Keratinocyte (primary cell): ENCODE results near the gene SNRPA1.

Experiments
- EZH2 ChIP-seq: IDR thresholded peaks from one replicate; pipeline ENCODE4 v1.6.1; 2012; ENCODE audit warnings: inconsistent platforms, mild to moderate bottlenecking, low read length, moderate library complexity
- TF ChIP-seq, protein P1 (sequence below), 3 experiments: IDR thresholded peaks in 1 of 3; conservative IDR thresholded peaks in 1 of 3; optimal IDR thresholded peaks in 1 of 3; 2 replicates in 2 of 3; 3 replicates in 1 of 3; pipeline versions ENCODE3 to v1.5.1; 2011; ENCODE audit warnings: low read length in 3 of 3, mild to moderate bottlenecking in 3 of 3, moderate library complexity in 2 of 3, control low read depth in 1 of 3, inconsistent platforms in 1 of 3; ENCODE audit not compliant: insufficient read depth in 2 of 3; ENCODE audit errors: extremely low read depth in 1 of 3

DNA sequence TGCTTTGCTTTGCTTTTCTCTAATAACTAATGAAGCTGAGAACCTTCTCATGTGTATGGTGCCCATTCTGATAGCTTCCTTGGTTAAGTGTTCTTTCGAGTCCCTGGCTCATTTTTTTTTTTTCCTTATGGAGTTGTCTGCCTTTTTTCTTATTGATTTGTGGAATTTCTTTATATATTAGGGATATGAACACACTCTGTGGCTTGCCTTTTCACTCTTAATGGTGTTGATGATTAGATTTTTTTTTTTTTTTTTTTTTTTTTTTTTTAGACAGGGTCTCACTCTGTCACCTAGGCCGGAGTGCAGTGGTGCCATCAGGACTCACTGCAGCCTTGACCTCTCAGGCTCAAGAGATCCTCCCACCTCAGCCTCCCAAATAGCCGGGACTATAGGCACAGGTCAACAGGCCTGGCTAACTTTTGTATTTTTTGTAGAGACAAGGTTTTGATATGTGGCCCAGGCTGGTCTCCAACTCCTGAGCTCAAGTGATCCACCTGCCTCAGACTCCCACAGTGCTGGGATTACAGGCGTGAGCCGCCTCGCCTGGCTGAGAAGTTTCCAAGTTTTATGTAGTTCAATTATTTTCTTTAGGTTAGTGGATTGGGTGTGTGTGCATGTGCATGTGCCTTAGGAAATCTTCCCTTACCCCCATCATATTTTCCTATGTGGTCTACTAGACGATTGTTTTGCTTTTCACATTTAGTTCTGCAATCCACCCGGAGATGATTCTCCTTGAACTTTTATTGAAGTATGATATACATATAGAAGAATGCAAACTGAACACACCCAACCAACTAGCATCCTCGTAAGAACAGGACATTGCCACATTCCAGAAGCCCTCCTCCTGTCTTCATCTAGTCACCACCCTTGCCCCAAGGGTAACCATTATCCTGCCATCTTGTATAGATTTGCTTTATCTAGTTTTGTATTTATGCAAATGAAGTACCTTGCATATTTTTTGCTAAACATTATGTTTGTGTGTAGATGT, 1.7 kb upstream of the SNRPA1 start:
- TF ChIP-seq, protein P1, sequence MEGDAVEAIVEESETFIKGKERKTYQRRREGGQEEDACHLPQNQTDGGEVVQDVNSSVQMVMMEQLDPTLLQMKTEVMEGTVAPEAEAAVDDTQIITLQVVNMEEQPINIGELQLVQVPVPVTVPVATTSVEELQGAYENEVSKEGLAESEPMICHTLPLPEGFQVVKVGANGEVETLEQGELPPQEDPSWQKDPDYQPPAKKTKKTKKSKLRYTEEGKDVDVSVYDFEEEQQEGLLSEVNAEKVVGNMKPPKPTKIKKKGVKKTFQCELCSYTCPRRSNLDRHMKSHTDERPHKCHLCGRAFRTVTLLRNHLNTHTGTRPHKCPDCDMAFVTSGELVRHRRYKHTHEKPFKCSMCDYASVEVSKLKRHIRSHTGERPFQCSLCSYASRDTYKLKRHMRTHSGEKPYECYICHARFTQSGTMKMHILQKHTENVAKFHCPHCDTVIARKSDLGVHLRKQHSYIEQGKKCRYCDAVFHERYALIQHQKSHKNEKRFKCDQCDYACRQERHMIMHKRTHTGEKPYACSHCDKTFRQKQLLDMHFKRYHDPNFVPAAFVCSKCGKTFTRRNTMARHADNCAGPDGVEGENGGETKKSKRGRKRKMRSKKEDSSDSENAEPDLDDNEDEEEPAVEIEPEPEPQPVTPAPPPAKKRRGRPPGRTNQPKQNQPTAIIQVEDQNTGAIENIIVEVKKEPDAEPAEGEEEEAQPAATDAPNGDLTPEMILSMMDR (optimal IDR thresholded peaks at IDR 0.05 in 1 of 3, IDR thresholded peaks at IDR 0.05 in 1 of 3, conservative IDR thresholded peaks at IDR 0.05 in 1 of 3; ENCODE audit: extremely low read depth in 1 of 3, insufficient read depth in 2 of 3, low read length in 3 of 3) = no peak
- TF ChIP-seq EZH2 = no peak
